GM18951 (cell line): Measurements from ENCODE around the gene ANO6.

Experiments
- POLR2A ChIP-seq: IDR thresholded peaks from 4 replicates; pipeline ENCODE4 v1.6.1; 2011; ENCODE audit warnings: mild to moderate bottlenecking; ENCODE audit not compliant: insufficient read length, insufficient read depth; ENCODE audit errors: extremely low read depth
- in situ Hi-C: fragments of 300-500 bp; cut with MboI; formaldehyde crosslinking; loops from one replicate; pipeline ENCODE4 v1.12.0; 2022; ENCODE audit warnings: low sequenced_read_pairs, mixed read lengths, inconsistent platforms; ENCODE audit not compliant: unreplicated experiment

The ANO6 gene

GRCh38 chr12:45327823-45328383 is 112.0 kb downstream of the ANO6 start:
- in situ Hi-C loops = no loop called here
- TF ChIP-seq POLR2A = no peak

- in situ Hi-C loops = no loop called here
- no peak for TF ChIP-seq POLR2A
These were observed 113.3 kb downstream of the ANO6 start for GRCh38 chr12:45329238-45329637.

GRCh38 chr12:45329702-45330101 is 113.8 kb downstream of the ANO6 start:
- in situ Hi-C loops = no loop called here
- no peak for TF ChIP-seq POLR2A

- TF ChIP-seq POLR2A = no peak
- in situ Hi-C loops = no loop called here
These were observed 115.7 kb downstream of the ANO6 start for GRCh38 chr12:45331552-45331951.

- TF ChIP-seq POLR2A = no peak
These were observed 118.5 kb downstream of the ANO6 start for GRCh38 chr12:45334396-45334795.

GRCh38 chr12:45336331-45336730 is 120.4 kb downstream of the ANO6 start:
- in situ Hi-C loops = no loop called here
- no peak for TF ChIP-seq POLR2A

More at GRCh38 chr12:45334396-45334795, 118.5 kb downstream of the ANO6 start:
- in situ Hi-C loops = no loop called here

- in situ Hi-C loops = no loop called here
- TF ChIP-seq POLR2A = no peak
These were observed 121.1 kb downstream of the ANO6 start for GRCh38 chr12:45336762-45337596.

GRCh38 chr12:45337835-45338234 is 121.9 kb downstream of the ANO6 start:
- TF ChIP-seq POLR2A = no peak
- in situ Hi-C loops = no loop called here

- in situ Hi-C loops = no loop called here
- TF ChIP-seq POLR2A = no peak
These were observed 122.4 kb downstream of the ANO6 start for GRCh38 chr12:45338272-45338671.

- in situ Hi-C loops = no loop called here
- no peak for TF ChIP-seq POLR2A
These were observed 123.1 kb downstream of the ANO6 start for GRCh38 chr12:45339035-45339434.

GRCh38 chr12:45342171-45342570 is 126.3 kb downstream of the ANO6 start:
- TF ChIP-seq POLR2A = no peak
- in situ Hi-C loops = no loop called here

GRCh38 chr12:45342848-45343247 is 127.0 kb downstream of the ANO6 start:
- no peak for TF ChIP-seq POLR2A

GRCh38 chr12:45343269-45344051 is 127.6 kb downstream of the ANO6 start:
- TF ChIP-seq POLR2A = no peak
- in situ Hi-C loops = no loop called here

More at GRCh38 chr12:45342848-45343247, 127.0 kb downstream of the ANO6 start:
- in situ Hi-C loops = no loop called here
